Ammon's horn (tissue), 1 donor: ENCODE measurements around the gene ERC1.

Source experiments
- DNase-seq: peaks from one replicate; pipeline ENCODE4 v3.0.0-alpha.2; 2016; ENCODE audit warnings: low spot score

Gene ERC1

DNA sequence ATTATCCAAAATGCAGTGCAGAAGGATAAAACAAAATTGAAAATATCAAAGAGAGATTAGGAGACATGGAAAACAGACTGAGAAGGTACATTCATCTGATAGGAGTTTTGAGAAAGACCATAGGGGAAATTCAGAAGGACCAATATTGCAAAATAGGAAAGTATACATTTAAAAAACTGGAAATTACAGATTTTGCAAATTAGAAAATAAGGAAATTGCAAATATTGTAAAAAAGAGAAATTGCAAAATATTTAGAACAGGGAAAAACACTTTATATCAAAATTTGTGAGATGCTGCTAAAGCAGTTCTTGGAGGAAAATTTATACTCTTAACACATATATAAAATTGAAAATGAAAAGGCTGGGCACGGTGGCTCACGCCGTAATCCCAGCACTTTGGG is 410.9 kb downstream of the ERC1 start:
- DNase-seq, result no peak

DNA sequence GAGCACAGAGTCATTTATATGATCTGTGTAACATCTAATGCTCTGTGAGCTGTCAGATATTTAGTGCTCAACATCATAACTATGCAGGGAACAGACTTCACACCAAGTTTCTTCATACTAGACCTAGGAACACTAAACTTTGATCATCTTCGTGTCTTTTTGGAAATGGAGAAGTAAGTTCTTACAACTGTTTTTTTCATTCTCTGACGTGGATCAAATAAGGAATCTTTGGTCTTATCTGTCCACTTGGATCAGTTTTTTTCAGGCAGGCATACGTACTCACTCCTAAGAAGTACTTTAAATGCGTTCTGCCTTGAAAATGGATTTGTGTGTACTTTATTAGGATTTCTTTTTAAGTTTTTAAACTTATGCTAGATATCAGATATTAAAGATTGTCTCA is 412.4 kb downstream of the ERC1 start:
- no peak for DNase-seq

DNA sequence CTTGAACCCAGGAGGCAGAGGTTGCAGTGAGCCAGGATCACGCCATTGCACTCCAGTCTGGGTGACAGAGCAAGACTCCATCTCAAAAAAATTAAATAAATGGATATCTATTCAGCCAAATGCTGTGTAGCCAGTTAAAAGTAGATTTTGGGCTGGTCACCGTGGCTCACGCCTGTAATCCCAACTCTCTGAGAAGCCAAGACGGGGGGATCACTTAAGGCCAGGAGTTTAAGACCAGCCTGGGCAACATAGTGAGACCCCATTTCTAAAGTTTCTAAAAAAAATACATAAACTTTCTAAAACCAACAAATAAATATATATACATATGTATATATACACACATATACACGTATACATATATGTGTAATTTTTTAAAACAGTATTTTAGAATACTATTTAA is 414.6 kb downstream of the ERC1 start:
- no peak for DNase-seq

DNA sequence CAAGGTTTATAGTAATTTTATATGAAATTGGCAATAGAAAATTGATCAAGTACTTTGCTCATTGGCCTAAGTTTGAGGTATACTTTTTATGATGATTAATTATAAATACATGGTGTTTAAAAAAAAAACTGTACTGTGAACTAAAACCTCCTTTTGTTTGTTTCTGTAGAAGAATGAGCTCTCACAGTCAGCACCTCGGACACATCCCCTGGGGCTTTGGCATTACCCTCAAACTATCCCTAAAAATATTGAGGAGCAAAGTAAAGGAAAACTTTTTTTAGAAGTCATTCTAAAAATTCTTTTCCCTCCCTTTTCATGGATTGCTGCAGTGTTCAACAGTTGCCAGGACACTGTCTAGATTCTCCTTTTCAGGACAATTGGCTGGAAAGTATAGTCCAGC is 419.8 kb downstream of the ERC1 start:
- DNase-seq, result no peak

DNA sequence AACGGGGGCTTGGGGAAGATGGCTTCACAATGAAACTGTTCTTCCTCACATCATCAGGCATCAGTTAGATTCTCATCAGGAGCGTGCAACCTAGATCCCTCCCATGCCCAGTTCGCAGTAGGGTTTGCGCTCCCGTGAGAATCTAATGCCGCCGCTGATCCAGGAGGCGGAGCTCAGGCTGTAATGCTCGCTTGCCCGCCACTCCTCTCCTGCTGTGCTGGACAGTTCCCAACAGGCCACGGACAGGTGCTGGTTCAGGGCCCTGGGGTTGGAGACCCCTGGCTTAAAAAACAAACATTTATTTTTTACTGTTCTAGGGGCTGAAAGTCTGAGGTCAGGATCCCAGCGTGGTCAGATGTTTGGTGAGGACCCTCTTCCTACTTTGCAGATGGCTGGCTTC is 422.9 kb downstream of the ERC1 start:
- DNase-seq, result no peak

DNA sequence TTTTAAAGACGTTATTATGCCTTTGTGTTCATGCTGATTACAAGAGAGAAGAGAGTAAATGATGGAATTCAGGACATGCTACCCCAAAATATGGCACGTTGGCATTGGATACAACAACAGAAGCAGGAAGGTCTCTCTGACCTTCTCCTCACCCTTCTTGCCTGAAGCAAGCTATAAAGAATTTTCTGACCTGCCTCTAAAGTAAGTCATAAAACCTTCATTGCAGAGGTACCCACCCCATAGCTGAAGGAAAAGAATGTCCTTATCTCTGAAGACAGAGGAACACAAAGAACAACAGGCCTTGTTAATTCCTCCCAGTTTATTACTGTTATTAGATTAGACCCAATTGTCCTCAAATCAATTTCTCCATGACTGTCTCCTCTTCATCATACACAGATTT is 427.1 kb downstream of the ERC1 start:
- no peak for DNase-seq

DNA sequence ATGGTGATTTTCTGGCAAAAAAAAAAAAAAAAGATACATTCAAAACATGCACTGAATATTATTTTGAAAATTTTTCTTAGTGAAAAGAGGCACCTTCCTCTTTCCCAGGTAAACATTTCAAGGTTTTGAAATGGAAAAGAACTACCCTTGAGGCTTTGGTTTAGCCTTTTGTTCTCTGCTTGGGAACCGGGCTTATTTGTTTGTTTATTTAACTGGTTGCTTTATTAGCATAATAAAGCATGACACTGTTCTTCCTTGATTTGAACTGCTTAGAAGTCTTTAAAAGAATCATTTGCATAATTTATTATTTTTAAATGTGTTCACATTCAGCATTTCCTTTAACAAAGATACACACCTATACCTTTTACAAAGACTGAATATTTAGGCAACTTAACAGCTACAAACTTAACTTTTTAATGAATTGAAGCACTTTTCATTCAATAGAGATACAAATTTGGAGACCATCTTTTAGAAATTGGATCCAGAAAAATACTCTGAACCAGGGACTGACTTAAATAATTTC is 428.9 kb downstream of the ERC1 start:
- DNase-seq, result no peak

DNA sequence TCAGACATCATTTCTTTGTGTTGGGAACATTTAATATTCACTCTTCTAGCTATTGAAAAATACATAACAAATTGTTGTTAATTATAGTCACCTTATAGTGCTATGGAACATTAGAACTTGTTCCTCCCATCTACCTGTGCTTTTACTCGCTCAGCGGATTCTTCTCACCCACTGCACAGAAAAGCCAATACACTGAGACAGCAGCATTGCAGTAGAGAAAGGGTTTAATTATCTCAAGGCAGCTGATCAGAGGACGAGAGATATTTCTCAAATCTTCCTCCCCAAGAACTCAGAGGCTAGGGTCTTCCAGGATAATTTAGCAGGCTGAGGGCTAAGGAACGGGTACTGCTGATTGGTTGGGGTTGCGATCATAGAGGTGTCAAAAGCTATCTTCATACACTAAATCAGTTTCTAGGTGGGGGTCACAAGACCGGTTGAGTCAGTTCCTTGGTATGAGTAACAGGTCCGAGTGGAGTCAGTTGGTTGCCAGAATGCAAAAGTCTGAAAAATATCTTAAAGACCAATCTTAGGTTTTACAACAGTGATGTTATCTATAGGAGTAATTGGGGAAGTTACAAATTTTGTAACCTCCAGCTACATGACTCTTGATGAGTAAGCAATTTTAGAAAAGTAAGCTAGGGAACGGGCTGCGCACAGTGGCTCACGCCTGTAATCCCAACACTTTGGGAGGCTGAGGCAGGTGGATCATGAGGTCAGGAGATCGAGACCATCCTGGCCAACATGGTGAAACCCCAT is 430.2 kb downstream of the ERC1 start:
- no peak for DNase-seq

DNA sequence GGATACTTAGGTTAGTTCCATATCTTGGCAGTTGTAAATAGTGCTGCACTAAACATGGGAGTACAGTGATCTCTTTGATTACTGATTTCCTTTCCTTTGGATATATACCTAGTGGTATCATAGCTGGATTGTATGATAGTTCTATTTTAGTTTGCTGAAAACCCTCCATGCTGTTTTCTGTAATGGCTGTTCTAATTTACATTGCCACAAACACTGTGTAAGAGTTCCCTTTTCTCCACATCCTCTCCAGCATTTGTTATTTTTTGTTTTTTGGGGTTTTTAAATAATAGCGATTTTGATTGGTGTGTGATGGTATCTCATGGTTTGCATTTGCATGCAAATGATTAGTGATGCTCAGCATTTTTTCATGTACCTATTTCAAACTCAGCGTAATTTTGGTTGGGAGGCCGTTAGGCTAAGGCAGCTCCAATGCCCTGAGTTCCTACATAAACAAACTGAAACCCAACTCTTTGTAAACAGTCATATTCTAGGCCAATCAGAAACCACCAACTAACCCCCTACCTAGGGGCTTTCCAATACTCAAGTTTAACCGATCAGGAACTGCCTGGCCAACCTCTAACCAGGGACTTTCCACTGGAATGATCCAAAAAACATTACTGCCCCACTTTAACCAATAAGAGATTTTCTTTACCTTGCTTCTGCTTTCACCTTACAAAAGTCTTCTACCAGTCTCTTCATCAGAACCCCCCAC is 431.7 kb downstream of the ERC1 start:
- no peak for DNase-seq

DNA sequence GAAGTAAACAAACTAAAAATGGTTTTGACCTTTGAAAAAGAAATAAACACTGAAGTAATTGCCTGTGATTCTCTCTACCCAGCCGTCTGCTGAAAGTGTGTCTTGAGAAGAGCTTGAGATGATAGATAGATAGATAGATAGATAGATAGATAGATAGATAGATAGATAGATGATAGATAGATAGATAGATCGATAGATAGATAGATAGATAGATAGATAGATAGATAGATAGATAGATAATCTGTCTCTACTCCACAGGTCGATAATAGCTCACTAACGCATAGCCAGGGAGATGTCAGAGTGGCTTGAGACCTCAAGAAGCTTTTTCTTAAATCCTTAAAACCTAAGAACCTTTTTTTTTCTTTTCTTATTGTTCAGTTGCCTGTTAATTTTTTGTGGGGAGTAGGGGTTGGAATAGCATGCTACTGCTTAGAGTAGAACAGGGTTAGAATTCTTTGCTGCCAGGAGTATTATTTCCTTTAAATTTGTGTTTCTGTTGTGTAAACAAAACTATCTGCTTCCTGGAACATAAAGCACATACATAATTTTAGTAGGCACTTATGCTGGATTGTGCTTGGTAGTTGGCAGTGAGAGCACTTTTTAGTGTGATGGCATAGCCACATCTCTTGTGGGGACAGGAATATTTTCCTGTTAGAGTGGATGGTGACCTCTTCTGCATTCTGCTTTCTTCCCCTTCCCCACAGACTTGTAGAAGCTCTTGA is 433.8 kb downstream of the ERC1 start:
- no peak for DNase-seq

DNA sequence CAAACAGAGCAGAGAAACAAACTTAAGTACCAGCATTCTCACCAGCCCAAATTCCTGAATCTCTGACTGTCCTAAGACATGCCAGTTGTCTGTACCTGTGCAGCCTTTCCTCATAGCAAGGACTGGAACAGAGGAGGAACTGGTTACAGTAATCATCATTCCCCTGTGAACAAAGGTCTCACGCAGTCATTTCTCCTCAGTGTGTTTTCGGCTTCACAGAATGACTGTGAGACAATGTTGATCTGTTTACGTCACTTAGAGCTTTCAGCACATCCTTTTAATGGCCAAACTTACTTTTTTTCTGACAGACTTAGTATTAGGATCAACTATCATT is 434.3 kb downstream of the ERC1 start:
- no peak for DNase-seq

DNA sequence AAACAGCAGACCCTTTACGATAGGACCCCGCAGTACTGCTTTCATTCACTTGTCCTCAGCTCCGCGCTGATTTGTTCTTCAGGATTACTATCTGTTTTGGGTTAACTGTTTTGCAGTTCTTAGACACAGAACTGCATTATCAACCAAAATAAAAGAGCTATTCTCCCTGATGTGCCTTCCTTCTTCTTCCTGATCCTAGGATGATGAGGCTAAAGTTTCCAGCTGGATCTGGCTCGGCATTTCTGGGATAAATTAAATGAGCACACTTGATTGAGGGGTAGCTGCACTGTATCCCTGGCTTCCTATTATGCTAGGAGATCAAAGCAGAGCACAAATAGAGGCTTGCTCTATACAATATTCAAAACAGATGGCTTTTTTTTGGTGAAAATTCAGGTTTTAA is 437.6 kb downstream of the ERC1 start:
- DNase-seq, result no peak

DNA sequence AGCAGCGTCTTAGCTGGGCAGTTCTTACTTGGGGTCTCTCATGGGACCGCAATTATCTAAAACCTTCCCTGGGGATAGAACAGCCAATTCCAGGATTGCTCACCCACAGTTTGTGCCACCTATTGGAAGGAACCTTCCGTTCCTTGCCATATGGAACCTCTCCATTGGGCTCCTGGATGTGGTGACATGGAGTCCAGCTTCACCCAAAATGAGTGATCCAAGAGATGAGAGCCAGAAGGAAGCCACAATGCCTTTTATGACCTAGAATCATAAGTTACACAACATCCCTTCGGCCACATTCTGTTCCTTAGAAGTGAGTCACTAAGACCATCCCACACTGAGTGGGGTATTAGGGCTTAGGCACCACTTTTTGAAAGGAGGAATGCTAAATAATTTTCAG is 439.0 kb downstream of the ERC1 start:
- no peak for DNase-seq

DNA sequence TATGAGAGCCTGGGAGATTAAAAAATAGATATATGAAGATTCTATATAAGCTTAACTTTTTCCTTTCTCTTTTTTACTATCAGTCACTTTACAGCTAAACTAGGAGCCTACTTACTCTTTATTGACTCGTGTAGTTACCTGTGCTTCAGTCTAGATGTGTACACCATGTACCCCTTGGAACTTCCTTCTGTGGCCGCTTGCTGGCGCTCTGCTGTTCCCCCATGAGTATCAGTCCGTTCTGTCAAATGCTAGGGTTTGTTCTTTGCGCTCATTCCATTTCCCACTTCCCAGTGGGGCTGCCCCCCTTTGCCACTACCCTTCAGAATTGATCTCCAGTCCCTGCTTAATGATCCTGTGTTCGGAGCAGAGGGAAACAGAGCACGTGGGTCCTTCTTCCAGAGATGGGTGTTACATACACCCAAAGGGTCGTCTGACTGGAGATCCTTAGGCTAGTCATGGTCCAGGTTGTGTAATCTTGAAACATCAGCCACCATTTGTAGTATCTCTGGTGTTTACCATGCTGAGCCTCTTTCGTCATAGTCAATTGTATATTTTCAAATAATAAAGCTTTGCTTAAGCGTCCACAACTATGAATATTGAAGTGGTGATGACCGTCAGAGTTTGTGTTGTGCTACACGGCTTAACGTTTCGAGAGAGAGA is 443.4 kb downstream of the ERC1 start:
- DNase-seq, result no peak

DNA sequence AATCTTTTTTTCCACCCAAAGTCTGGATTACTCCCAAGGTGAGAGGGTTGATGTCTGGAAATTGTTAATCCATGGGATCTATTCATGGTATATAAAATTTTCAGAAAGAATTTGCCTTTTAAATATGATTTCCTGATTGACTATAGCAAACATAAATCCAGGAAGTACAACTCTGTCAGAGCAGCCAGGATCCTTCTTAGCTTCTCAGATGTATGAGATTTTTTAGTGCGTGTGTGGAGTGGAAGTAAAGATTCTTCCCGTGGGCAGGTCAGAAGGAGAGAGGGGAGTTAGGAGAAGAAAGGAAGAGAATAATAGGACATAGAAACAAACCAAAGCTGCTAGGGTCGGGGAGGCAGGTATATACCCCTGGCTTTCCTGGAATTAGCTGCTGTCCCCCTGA is 444.0 kb downstream of the ERC1 start:
- DNase-seq, result no peak

DNA sequence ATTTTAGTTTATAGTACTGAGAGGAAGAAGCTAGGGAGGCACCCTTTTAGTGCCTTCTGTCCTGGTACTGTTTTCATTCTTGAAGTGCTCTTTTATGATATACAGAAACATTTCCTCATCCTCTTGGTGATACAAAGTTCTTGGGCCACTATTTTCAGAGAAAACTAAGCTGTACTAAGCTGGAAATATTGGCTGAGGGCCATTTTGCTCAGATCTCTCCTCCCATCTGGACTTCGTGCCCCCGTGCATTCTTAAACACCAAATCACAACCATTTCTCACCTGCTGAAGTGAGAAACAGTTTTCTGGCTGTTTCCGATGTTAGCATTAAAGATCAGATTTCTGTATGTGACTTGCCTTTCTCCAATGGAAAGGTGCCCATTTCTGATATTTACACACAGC is 444.4 kb downstream of the ERC1 start:
- DNase-seq, result no peak

DNA sequence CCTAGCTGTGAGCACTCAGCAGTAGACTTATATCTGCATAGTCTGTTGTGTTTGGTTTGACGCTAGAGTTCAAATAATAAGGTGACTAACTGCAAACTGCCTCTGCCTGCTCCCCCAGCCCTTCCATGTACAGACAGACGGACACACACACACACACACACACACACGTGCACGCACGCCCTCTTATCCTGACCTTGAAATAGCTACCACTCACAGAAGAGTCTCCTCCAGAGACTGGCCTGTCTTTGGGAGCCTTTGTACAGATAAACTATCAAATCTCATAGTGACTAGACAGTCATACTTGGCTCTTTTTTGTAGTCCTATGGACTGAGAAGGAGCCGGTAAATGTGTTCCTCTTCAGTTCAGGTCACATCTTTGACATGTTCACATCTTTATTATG is 445.0 kb downstream of the ERC1 start:
- DNase-seq, result no peak

DNA sequence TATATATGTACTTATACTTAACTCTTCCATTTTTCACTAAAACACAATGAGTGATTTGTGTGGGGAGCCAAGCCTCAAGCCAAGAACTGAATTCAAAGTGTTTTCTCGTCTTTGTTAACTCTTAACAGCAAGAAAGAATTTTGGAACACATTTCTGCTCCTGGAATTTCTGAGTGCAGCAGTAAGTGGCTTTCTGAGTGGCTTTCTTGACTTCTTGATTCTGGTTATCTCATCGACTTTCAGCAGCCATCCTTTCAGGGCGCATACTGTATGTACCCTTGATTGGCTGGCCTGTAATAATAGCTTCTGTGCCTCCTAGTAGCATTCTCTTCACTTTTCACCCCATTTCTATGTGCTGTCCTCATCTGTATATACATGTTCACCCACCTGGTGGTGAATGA is 446.0 kb downstream of the ERC1 start:
- DNase-seq, result no peak

DNA sequence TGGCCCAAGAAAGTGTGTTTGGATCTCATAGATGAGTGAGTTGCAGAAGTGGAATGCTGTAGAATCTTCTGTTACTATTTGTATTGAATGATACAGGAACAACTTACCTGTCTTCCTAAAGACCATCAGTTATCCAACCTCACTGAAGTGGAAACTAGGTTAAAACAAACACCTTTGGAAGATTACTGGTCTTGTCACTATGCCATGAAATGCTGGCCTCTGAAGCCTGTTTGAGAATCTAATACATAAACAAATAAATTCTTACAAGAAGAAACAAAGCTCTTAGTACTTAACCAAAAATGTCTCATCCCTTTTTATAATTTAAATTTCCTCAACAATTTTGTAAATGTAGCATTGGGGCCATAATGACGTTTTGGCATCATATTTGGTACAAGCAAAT is 448.2 kb downstream of the ERC1 start:
- no peak for DNase-seq

DNA sequence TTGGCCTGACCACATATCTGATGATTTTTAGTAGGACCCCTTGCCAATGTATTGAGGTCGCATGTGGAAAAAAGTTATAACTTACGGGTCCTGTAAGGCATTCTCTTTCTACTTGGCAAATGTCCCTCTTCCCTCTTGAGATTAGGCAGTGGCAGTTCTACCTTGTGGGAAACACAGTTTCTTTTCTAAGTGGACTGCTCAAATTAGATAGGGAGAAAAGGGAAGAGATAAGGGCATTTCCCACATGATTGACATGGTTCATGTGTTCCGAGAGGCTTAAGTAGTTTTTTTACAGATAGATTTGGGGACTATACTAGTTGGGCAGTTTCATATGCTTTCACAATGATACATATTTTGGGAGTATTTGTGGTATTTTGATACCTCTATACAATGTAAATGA is 448.7 kb downstream of the ERC1 start:
- no peak for DNase-seq

DNA sequence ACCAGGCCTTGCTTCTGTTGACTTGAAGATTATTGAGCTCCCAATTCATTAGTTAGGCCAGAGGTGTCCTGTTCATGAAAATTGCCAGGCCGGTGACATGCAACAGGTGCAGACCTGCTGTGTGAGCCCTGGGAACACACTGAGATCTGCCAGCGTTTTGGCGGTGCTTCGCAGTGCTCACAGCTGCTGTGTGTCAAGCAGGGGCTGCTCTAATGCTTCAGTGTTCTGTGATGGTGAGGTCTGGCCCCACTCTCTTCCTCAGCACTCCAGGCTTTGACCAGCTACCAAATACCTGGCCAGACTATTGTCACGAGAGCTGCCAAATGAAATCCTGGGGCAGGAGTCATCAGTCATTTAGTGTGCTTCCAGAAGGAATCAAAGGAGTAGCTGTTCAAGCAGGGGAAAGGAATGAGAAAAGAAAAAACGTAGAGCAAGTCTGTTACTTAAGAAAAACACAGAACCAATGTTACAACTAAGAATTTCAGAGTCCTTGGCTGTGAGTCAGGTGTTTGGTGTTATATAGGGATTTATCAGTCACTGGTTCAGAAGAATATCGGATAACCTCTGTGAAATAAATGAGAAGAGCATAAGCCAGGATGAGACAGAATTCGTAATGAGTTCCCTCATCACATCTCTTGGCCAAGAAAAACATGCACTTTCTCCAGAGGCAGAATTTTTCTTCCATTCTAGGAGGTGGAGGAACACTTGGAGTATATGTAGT is 452.6 kb downstream of the ERC1 start:
- DNase-seq, result no peak

DNA sequence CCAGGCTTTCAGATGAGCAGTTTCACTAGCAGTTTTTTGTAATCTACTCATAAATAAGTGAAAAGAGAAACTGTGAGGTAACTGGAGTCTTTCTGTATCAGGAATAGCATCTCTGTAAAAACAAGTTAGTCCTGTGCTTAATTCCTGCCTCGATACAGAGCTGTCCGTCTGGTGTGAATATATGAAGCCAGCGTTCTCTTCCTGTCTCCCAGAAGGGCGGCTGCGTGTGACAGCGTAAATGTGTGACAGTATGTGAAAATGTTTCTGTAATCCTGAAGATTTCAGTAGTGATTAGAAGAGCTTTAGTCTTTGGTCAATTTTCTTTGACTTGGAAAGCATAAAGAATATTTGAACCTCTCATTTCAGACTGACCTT is 453.1 kb downstream of the ERC1 start:
- DNase-seq, result no peak
